A549 (cell line): ENCODE results near the gene KLHL29. TPM values are rescaled to one million over a fixed set of nuclear protein-coding genes. Genes with fewer than 3 reads are reported as not detected.

ENCODE experiments used
- ATAC-seq, 2 experiments: fragments of 200-7000 bp in 1 of 2; fragments of >200 bp in 1 of 2; cut with Nextera tagmentation in 1 of 2; cut with Tn5 transposase in 1 of 2; 3 replicates each; pipeline versions ENCODE4 v1.8.0 to v1.9.1; 2018 to 2020; ENCODE audit warnings: mild to moderate bottlenecking in 1 of 2, moderate library complexity in 1 of 2
- CTCF ChIA-PET: fragments of 300-600 bp; sonication (Branson Sonifier 250); formaldehyde crosslinking; extraction: SDS; loops from one replicate; lab custom pipeline; 2021; ENCODE audit warnings: antibody characterized with exemption, inconsistent platforms; lab: Yijun Ruan, JAX
- POLR2A ChIA-PET: fragments of 350-600 bp; formaldehyde crosslinking; extraction: SDS; loops from one replicate; lab custom pipeline; 2021; ENCODE audit warnings: antibody characterized with exemption, inconsistent platforms; lab: Yijun Ruan, JAX
- DNase-seq, 2 experiments: peaks; one replicate each; pipeline versions ENCODE4 v3.0.0 to v3.0.0-alpha.2; 2011 to 2016; ENCODE audit warnings: low read depth in 1 of 2, low spot score in 1 of 2
- FAIRE-seq: peaks from 2 replicates; lab custom pipeline; 2011; peaks lifted over from hg19 to GRCh38; lab: Jason Lieb, UNC
- H3K27ac ChIP-seq, 2 experiments: fragments of >200 bp; sonication (Bioruptor Twin); formaldehyde crosslinking; 3 replicates each; pipeline ENCODE4 v1.5.1; 2016 to 2017
- H3K4me1 ChIP-seq: fragments of >200 bp; sonication (Bioruptor Twin); formaldehyde crosslinking; 3 replicates; pipeline ENCODE4 v1.6.1; 2016
- H3K4me2 ChIP-seq: fragments of >200 bp; sonication (Bioruptor Twin); formaldehyde crosslinking; 3 replicates; pipeline ENCODE4 v1.6.1; 2016
- H3K4me3 ChIP-seq: fragments of >200 bp; sonication (Bioruptor Twin); formaldehyde crosslinking; 3 replicates; pipeline ENCODE4 v1.5.1; 2016
- H3K9me3 ChIP-seq: fragments of >200 bp; sonication (Bioruptor Twin); formaldehyde crosslinking; 3 replicates; pipeline ENCODE4 v1.6.1; 2016
- BHLHE40 ChIP-seq: IDR thresholded peaks from 2 replicates; pipeline ENCODE4 v1.6.1; 2012; ENCODE audit warnings: low read depth, low read length, inconsistent platforms
- CBX8 ChIP-seq: fragments of 200-600 bp; sonication (generic); IDR thresholded peaks from 2 replicates; pipeline ENCODE4 v1.6.1; 2016
- CHD4 ChIP-seq: fragments of 200-600 bp; sonication (generic); IDR thresholded peaks from 2 replicates; pipeline ENCODE4 v1.6.1; 2016; ENCODE audit warnings: antibody characterized with exemption, mild to moderate bottlenecking, borderline replicate concordance
- EHF ChIP-seq: fragments of 250-450 bp; sonication (Bioruptor Pico); IDR thresholded peaks from 2 replicates; pipeline ENCODE4 v1.5.0; 2020; ENCODE audit warnings: mild to moderate bottlenecking
- EP300 ChIP-seq, 2 experiments: fragments of >200 bp; sonication (Bioruptor Twin); formaldehyde crosslinking; IDR thresholded peaks; 2 replicates in 1 of 2; 3 replicates in 1 of 2; pipeline ENCODE4 v1.6.1; 2016 to 2017
- FOSL2 ChIP-seq, 2 experiments: fragments of 450-650 bp in 1 of 2; fragments of >200 bp in 1 of 2; sonication (Bioruptor Twin) in 1 of 2; formaldehyde crosslinking; IDR thresholded peaks; 2 replicates each; pipeline versions ENCODE4 v1.5.0 to v1.6.1; 2016 to 2020; ENCODE audit warnings: mild to moderate bottlenecking in 1 of 2, moderate library complexity in 1 of 2
- FOXS1 ChIP-seq: fragments of 250-450 bp; sonication (Bioruptor Pico); IDR thresholded peaks from 2 replicates; pipeline ENCODE4 v1.5.0; 2020; ENCODE audit warnings: mild to moderate bottlenecking, moderate library complexity
- HOXB13 ChIP-seq: fragments of 250-450 bp; sonication (Bioruptor Pico); IDR thresholded peaks from 2 replicates; pipeline ENCODE4 v1.5.0; 2020; ENCODE audit warnings: low read depth, mild to moderate bottlenecking, moderate library complexity
- HOXB5 ChIP-seq: fragments of 250-450 bp; sonication (Bioruptor Pico); IDR thresholded peaks from 2 replicates; pipeline ENCODE4 v1.5.0; 2020; ENCODE audit warnings: mild to moderate bottlenecking, moderate library complexity
- JUN ChIP-seq, 2 experiments: fragments of >200 bp; sonication (Bioruptor Twin); formaldehyde crosslinking; IDR thresholded peaks; 2 replicates in 1 of 2; 3 replicates in 1 of 2; pipeline ENCODE4 v1.6.1; 2016 to 2017
- JUNB ChIP-seq: fragments of >200 bp; sonication (Bioruptor Twin); formaldehyde crosslinking; IDR thresholded peaks from 2 replicates; pipeline ENCODE4 v1.6.1; 2016
- KDM1A ChIP-seq: fragments of 200-600 bp; sonication (generic); IDR thresholded peaks from 2 replicates; pipeline ENCODE4 v1.6.1; 2016; ENCODE audit warnings: low read depth, mild to moderate bottlenecking
- MAZ ChIP-seq: fragments of 150-350 bp; IDR thresholded peaks from 2 replicates; pipeline ENCODE4 v1.6.1; 2014; ENCODE audit warnings: antibody characterized with exemption, low read depth, low read length, borderline replicate concordance
- PHF8 ChIP-seq: fragments of 200-600 bp; sonication (generic); IDR thresholded peaks from 2 replicates; pipeline ENCODE4 v1.6.1; 2016; ENCODE audit warnings: low read depth, mild to moderate bottlenecking, antibody characterized with exemption, moderate library complexity, borderline replicate concordance
- POLR2A ChIP-seq: IDR thresholded peaks from 2 replicates; pipeline ENCODE4 v1.6.1; 2012; ENCODE audit warnings: mild to moderate bottlenecking, low read length
- POLR2AphosphoS2 ChIP-seq: conservative IDR thresholded peaks from 2 replicates; pipeline ENCODE4 v1.6.1; 2012; ENCODE audit warnings: low read length, improper control_type of control experiment, inconsistent platforms
- RAD21 ChIP-seq, 2 experiments: fragments of >200 bp in 1 of 2; sonication (Bioruptor Twin) in 1 of 2; formaldehyde crosslinking in 1 of 2; IDR thresholded peaks in 1 of 2; conservative IDR thresholded peaks in 1 of 2; 2 replicates in 1 of 2; 3 replicates in 1 of 2; pipeline ENCODE4 v1.6.1; 2012 to 2018; ENCODE audit warnings: inconsistent platforms in 1 of 2
- RNF2 ChIP-seq: fragments of 200-600 bp; sonication (generic); IDR thresholded peaks from 2 replicates; pipeline ENCODE4 v1.6.1; 2016; ENCODE audit warnings: low read depth, mild to moderate bottlenecking, antibody characterized with exemption, moderate library complexity, borderline replicate concordance
- TFCP2L1 ChIP-seq: fragments of 250-450 bp; sonication (Bioruptor Pico); IDR thresholded peaks from 2 replicates; pipeline ENCODE4 v1.5.0; 2021; ENCODE audit warnings: mild to moderate bottlenecking
- WGBS: methylation state at CpG from one replicate; pipeline ENCODE4 v1.1.6; 2017; ENCODE audit errors: missing lambda C conversion rate; 5-methylcytosine and 5-hydroxymethylcytosine counted together
- polyA plus RNA-seq, 4 experiments: library from polyadenylated mRNA; depleted of rRNA in 3 of 4; stranded (reverse); fragments of >200 nt; fragmentation: RNase III in 1 of 4; extraction: RNeasy Plus Mini Kit Qiagen cat#74134 plus additional on column Dnase treatment in 1 of 4; gene quantifications; 2 replicates in 3 of 4; 3 replicates in 1 of 4; pipeline ENCODE4 v1.2.3, GENCODE V29; 2011 to 2017
- TF ChIP-seq, protein P1 (sequence below): fragments of >200 bp; sonication (Bioruptor Twin); formaldehyde crosslinking; IDR thresholded peaks from 2 replicates; pipeline ENCODE4 v1.6.1; 2016
- TF ChIP-seq, protein P2 (sequence below): fragments of 250-450 bp; sonication (Bioruptor Pico); IDR thresholded peaks from 2 replicates; pipeline ENCODE4 v1.5.0; 2020; ENCODE audit warnings: low read depth, mild to moderate bottlenecking, moderate library complexity
- TF ChIP-seq, protein P3 (sequence below): IDR thresholded peaks from 2 replicates; pipeline ENCODE4 v1.6.1; 2012; ENCODE audit warnings: low read depth, borderline replicate concordance
- TF ChIP-seq, protein P4 (sequence below): fragments of >200 bp; sonication (Bioruptor Twin); formaldehyde crosslinking; IDR thresholded peaks from 3 replicates; pipeline ENCODE4 v1.5.1; 2016

Gene KLHL29
- polyA plus RNA-seq, 2 of the 4 experiments (the other 2 are of a cell fraction), result 1.3 to 2.5 TPM

DNA sequence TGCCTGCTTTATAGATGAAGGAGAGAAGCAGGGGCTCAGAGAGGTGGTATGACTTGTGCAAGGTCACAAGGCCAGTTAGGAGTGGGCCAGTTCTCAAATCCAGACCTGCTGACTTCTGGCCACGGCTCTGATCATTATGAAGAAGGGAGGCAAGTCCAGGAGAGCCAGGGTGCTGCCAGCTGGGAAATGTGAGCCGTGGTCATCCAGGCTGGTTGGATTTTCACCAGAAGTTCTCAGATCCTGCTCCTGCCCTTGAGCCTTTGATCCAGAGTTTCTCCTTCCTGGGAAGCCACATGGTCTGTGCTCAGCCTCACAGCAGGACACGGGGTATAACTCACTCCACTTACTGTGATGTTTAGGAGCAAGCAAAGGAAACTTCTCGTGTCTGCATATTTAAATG is 239.9 kb downstream of the KLHL29 start:
- Histone ChIP-seq H3K9me3 (peaks cover 5% of the 10 kb centered on the region; the same call in 1 of the 3 replicates), H3K4me2 (no peak overlapping the region), H3K4me1 (no peaks in the 10 kb centered on the region), H3K27ac (no peak overlapping the region), H3K4me3 (no peak overlapping the region)
- TF ChIP-seq CHD4, result no peak
- TF ChIP-seq, protein P1, sequence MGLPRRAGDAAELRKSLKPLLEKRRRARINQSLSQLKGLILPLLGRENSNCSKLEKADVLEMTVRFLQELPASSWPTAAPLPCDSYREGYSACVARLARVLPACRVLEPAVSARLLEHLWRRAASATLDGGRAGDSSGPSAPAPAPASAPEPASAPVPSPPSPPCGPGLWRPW, result no peak
- TF ChIP-seq, protein P2, sequence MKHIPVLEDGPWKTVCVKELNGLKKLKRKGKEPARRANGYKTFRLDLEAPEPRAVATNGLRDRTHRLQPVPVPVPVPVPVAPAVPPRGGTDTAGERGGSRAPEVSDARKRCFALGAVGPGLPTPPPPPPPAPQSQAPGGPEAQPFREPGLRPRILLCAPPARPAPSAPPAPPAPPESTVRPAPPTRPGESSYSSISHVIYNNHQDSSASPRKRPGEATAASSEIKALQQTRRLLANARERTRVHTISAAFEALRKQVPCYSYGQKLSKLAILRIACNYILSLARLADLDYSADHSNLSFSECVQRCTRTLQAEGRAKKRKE, result no peak
- ATAC-seq, result no peak
- POLR2A ChIA-PET, result no interaction called here
- CTCF ChIA-PET, result interaction anchor here (1.1 to 2.4 kb wide), 2 partner anchors 8 to 11 kb away, joined by 3 to 7 read pairs; no protein-coding TSS in a partner anchor
- DNase-seq, result no peak
- WGBS, result 41% methylated on average over 4 of the region's 4 CpGs
- FAIRE-seq, result no peak

DNA sequence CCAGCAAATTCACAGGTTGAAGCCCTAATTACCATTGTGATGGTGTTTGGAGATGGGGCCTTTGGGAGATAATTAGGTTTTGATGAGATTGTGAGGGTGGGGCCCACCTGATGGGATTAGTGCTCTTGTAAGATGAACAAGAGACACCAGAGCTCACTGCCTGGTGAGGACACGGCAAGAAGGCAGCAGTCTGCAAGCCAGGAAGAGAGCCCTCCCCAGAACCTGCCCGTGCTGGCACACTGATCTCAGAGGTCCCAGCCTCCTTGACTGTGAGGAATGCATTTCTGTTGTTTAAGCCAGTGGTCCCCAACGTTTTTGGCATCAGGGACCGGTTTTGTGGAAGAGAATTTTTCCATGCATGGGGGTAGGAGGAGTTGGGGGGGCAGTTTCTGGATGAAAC is 240.7 kb downstream of the KLHL29 start:
- CTCF ChIA-PET, result no interaction called here
- no peak for TF ChIP-seq JUN (IDR thresholded peaks at IDR 0.05)
- no peak for TF ChIP-seq EP300 (IDR thresholded peaks at IDR 0.05)
- TF ChIP-seq POLR2AphosphoS2, result no peak
- no peak for TF ChIP-seq JUNB
- no peak for TF ChIP-seq KDM1A
- TF ChIP-seq, protein P3, sequence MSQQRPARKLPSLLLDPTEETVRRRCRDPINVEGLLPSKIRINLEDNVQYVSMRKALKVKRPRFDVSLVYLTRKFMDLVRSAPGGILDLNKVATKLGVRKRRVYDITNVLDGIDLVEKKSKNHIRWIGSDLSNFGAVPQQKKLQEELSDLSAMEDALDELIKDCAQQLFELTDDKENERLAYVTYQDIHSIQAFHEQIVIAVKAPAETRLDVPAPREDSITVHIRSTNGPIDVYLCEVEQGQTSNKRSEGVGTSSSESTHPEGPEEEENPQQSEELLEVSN, result no peak
- POLR2A ChIA-PET, result interaction anchor here (0.7 kb wide), 1 partner anchor 28 kb away, joined by 3 read pairs; no protein-coding TSS in a partner anchor
- FAIRE-seq (no peak), DNase-seq (no peak), ATAC-seq (no peak)
- Histone ChIP-seq H3K27ac (no peak overlapping the region), H3K9me3 (peaks cover 5% of the 10 kb centered on the region; the same call in 1 of the 3 replicates), H3K4me1 (no peaks in the 10 kb centered on the region), H3K4me2 (no peak overlapping the region), H3K4me3 (no peak overlapping the region)
- 51% methylated on average over 4 of the region's 4 CpGs for WGBS

DNA sequence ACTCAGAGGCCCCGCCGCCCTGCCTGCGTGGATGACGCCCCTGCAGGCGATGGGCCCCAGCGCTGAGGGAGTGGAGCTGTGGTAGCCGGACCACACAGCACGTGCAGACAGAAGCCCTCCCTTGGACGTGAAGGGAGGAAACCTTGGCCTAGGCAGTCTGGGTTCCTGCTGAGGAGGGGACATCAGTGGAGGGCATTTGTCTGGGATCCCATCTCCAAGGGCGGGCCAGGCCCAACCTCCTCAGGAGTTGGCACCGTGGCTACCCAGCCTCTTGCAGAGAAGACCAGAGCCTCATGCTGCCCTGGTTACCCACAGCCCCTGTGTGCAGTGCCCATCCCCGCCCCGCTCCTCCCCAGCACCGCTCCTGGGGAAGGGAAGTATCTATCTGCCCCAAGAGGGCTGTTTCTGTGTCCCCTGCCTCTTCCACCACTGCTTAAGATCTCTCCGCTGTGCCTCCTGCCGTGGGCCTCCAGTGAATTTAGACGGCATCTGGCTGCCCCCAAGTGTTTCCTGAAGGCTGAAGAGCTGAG is 241.8 kb downstream of the KLHL29 start:
- no peak overlapping the region for H3K27ac ChIP-seq
- FAIRE-seq, result no peak
- ChIA-PET POLR2A (interaction anchor here (0.7 kb wide), 1 partner anchor 27 kb away, joined by 3 read pairs; no protein-coding TSS in a partner anchor), CTCF (interaction anchor here (0.8 to 1.4 kb wide), 2 partner anchors 8 to 11 kb away, joined by 3 to 5 read pairs; no protein-coding TSS in a partner anchor)
- no peak overlapping the region for H3K4me3 ChIP-seq
- TF ChIP-seq EP300 (IDR thresholded peaks at IDR 0.05) (no peak), CBX8 (no peak), FOXS1 (CRISPR knock-in tag) (no peak), HOXB13 (no peak), BHLHE40 (no peak), FOSL2 (IDR thresholded peaks at IDR 0.05) (no peak), FOSL2 (CRISPR knock-in tag; IDR thresholded peaks at IDR 0.05) (no peak), POLR2A (no peak), EHF (CRISPR knock-in tag) (no peak), RAD21 (conservative IDR thresholded peaks at IDR 0.05 in 1 of 2, IDR thresholded peaks at IDR 0.05 in 1 of 2) (no peak), POLR2AphosphoS2 (no peak), TFCP2L1 (CRISPR knock-in tag) (no peak), PHF8 (no peak), HOXB5 (CRISPR knock-in tag) (no peak), RNF2 (no peak), MAZ (no peak)
- TF ChIP-seq, protein P4, sequence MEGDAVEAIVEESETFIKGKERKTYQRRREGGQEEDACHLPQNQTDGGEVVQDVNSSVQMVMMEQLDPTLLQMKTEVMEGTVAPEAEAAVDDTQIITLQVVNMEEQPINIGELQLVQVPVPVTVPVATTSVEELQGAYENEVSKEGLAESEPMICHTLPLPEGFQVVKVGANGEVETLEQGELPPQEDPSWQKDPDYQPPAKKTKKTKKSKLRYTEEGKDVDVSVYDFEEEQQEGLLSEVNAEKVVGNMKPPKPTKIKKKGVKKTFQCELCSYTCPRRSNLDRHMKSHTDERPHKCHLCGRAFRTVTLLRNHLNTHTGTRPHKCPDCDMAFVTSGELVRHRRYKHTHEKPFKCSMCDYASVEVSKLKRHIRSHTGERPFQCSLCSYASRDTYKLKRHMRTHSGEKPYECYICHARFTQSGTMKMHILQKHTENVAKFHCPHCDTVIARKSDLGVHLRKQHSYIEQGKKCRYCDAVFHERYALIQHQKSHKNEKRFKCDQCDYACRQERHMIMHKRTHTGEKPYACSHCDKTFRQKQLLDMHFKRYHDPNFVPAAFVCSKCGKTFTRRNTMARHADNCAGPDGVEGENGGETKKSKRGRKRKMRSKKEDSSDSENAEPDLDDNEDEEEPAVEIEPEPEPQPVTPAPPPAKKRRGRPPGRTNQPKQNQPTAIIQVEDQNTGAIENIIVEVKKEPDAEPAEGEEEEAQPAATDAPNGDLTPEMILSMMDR, result no peak
- H3K4me1 ChIP-seq, result no peaks in the 10 kb centered on the region
- WGBS, result 79% methylated on average over 13 of the region's 17 CpGs
- no peak overlapping the region for H3K4me2 ChIP-seq
- H3K9me3 ChIP-seq, result peaks cover 5% of the 10 kb centered on the region; the same call in 1 of the 3 replicates
- no peak for DNase-seq
- no peak for ATAC-seq
